ENCODE results near the gene ITPK1.

DNA sequence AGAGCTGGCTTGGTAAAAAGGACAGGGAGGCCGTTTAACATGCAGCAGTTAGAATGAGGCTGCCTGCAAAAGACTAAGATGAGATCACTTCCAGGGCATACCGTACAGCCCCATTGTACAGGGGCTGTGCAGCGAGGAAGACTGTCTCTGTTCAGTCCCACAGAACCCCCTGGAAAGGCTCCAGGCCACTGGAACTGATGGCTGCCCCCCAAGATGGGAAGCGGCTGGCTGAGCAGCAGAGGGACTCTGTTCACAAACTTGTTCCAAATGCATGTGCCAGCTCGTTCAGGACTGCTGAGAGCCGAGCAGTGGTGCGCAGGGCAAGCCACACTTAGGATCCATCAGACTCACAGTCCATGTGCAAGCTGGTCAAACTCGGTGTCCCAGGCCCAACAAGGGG lies 109.9 kb downstream of the ITPK1 start:
- TF ChIP-seq, protein P1, sequence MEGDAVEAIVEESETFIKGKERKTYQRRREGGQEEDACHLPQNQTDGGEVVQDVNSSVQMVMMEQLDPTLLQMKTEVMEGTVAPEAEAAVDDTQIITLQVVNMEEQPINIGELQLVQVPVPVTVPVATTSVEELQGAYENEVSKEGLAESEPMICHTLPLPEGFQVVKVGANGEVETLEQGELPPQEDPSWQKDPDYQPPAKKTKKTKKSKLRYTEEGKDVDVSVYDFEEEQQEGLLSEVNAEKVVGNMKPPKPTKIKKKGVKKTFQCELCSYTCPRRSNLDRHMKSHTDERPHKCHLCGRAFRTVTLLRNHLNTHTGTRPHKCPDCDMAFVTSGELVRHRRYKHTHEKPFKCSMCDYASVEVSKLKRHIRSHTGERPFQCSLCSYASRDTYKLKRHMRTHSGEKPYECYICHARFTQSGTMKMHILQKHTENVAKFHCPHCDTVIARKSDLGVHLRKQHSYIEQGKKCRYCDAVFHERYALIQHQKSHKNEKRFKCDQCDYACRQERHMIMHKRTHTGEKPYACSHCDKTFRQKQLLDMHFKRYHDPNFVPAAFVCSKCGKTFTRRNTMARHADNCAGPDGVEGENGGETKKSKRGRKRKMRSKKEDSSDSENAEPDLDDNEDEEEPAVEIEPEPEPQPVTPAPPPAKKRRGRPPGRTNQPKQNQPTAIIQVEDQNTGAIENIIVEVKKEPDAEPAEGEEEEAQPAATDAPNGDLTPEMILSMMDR (IDR thresholded peaks at IDR 0.05; ENCODE audit: borderline replicate concordance, extremely low read depth, low read length, poor library complexity, severe bottlenecking) = no peak
- TF ChIP-seq EZH2 (IDR thresholded peaks at IDR 0.05; ENCODE audit: borderline replicate concordance, low read depth, low read length, severe bottlenecking) = no peak

Measured in DND-41 (cell line).